Keratinocyte (primary cell): ENCODE data around the gene PPID.
"Not testable (repeated sequence)": the region's sequence is repeated elsewhere in the genome, so short reads cannot be mapped to it uniquely, and the experiment has no call there.

Source experiments
- CTCF ChIP-seq, 3 experiments: IDR thresholded peaks in 1 of 3; conservative IDR thresholded peaks in 1 of 3; optimal IDR thresholded peaks in 1 of 3; 2 replicates in 2 of 3; 3 replicates in 1 of 3; pipeline versions ENCODE3 to v1.5.1; 2011; ENCODE audit warnings: low read length in 3 of 3, mild to moderate bottlenecking in 3 of 3, moderate library complexity in 2 of 3, control low read depth in 1 of 3, inconsistent platforms in 1 of 3; ENCODE audit not compliant: insufficient read depth in 2 of 3; ENCODE audit errors: extremely low read depth in 1 of 3
- EZH2 ChIP-seq: IDR thresholded peaks from one replicate; pipeline ENCODE4 v1.6.1; 2012; ENCODE audit warnings: inconsistent platforms, mild to moderate bottlenecking, low read length, moderate library complexity

GRCh38 chr4:158663255-158663654, 59.9 kb downstream of the PPID start:
- not testable (repeated sequence) for TF ChIP-seq CTCF (optimal IDR thresholded peaks at IDR 0.05 in 1 of 3, IDR thresholded peaks at IDR 0.05 in 1 of 3, conservative IDR thresholded peaks at IDR 0.05 in 1 of 3; ENCODE audit: extremely low read depth in 1 of 3, insufficient read depth in 2 of 3, low read length in 3 of 3); EZH2
